ENCODE data around the gene TOB2. TPM values are rescaled to one million over a fixed set of nuclear protein-coding genes. Genes with fewer than 3 reads are reported as not detected.
A peak's percentile ranks its signal among the peaks of the same experiment; 100 is the strongest.
"Not testable (repeated sequence)": the region's sequence is repeated elsewhere in the genome, so short reads cannot be mapped to it uniquely, and the experiment has no call there.

TOB2 gene
- total RNA-seq, 1 donor from 2014 or later: 63.6 TPM

DNA sequence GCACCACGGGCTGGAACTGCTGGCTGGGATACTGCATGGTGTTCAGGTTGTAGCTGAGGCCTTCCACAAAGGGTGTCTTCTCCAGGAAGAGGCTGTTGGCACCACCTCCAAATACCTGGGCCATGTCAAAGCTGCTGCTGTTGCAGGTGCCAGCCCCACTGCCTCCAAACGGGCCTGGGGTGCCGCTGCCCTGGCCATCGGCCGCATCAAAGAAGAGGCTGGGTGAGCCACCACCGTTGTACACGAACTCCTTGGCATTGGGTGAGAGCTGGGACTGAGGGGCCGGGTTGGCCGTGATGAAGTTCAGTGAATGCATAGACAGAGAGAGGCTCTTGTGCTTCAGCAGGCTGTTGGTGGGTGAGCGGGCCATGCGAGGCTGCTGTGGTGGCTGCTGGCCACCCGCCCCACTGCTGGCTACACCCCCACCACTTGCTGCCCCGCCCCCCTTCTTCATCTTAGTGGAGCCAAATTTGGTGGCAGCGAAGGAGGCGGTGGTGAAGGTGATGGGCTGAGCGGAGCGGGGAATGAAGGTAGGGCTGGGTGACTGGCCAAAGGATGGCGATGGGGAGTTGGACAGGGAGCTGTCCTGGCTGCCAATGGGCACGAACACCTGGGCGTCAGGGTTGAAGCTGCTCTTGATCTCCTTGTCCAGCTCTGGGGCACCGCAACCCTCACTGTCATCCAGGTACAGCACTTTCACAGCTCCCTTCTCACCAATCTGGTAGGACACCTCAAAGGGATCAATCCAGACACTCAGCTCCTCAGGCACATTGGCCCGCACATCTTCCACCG is 10.1 kb downstream of the TOB2 start:
- H3K27me3 ChIP-seq (ENCODE audit: low read depth): no peaks in the 10 kb centered on the region
- no peaks in the 10 kb centered on the region for H3K9me3 ChIP-seq (replicated peaks)
- TF ChIP-seq CTCF (IDR thresholded peaks at IDR 0.05; ENCODE audit: borderline replicate concordance): no peak
- peaks cover 67% of the 10 kb centered on the region for H3K36me3 ChIP-seq
- peaks cover 91% of the 10 kb centered on the region for H3K4me1 ChIP-seq
- intact Hi-C loops (cut with micrococcal nuclease): no loop called here
- H3K4me3 ChIP-seq: peak overlapping the region; percentile 10
- H3K27ac ChIP-seq (replicated peaks): peak overlapping the region; percentile 100
- no peak for DNase-seq

GRCh38 chr22:41435560-41435959 is 11.0 kb downstream of the TOB2 start:
- Histone ChIP-seq H3K9me3 (replicated peaks) (no peaks in the 10 kb centered on the region), H3K36me3 (peaks cover 68% of the 10 kb centered on the region), H3K4me3 (peak overlapping the region; percentile 10), H3K27ac (replicated peaks) (peak overlapping the region; percentile 100), H3K27me3 (ENCODE audit: low read depth) (no peaks in the 10 kb centered on the region), H3K4me1 (peaks cover 81% of the 10 kb centered on the region)
- DNase-seq: no peak
- intact Hi-C loops (cut with micrococcal nuclease): no loop called here
- TF ChIP-seq CTCF (IDR thresholded peaks at IDR 0.05; ENCODE audit: borderline replicate concordance): no peak

GRCh38 chr22:41434361-41435003 is 12.1 kb downstream of the TOB2 start:
- peaks cover 70% of the 10 kb centered on the region for H3K4me1 ChIP-seq
- H3K27me3 ChIP-seq (ENCODE audit: low read depth); intact Hi-C loops (cut with micrococcal nuclease): not testable (repeated sequence)

DNA sequence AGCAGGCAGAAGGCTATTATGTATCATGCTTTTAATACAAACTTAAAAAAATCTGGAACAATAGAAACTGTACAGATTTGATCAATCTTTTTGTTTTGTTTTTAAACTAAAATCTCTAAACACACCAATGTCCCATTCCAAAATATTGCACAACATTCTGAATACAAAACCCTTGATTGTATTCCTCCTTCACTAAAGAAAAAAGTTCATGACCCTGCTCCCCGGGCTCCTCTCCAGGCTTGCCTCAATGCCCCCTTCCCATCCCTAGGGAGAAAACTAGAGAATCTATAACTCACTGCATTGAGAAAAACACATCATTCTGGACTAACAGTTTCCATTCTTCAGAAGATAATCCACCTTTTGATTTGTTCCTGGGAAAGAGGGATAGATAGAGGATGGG is 13.1 kb downstream of the TOB2 start:
- Histone ChIP-seq H3K36me3 (peaks cover 59% of the 10 kb centered on the region), H3K4me1 (peaks cover 60% of the 10 kb centered on the region), H3K27ac (replicated peaks) (peak overlapping the region; percentile 100)
- intact Hi-C loops (cut with micrococcal nuclease); H3K9me3 ChIP-seq (replicated peaks); H3K4me3 ChIP-seq; DNase-seq; H3K27me3 ChIP-seq (ENCODE audit: low read depth): not testable (repeated sequence)

More at GRCh38 chr22:41434361-41435003, 12.1 kb downstream of the TOB2 start:
- DNase-seq; H3K9me3 ChIP-seq (replicated peaks); H3K4me3 ChIP-seq: not testable (repeated sequence)
- peak overlapping the region; percentile 100 for H3K27ac ChIP-seq (replicated peaks)
- peaks cover 60% of the 10 kb centered on the region for H3K36me3 ChIP-seq

GRCh38 chr22:41431656-41432055 is 14.9 kb downstream of the TOB2 start:
- Histone ChIP-seq H3K27me3 (ENCODE audit: low read depth) (no peaks in the 10 kb centered on the region), H3K4me1 (peaks cover 42% of the 10 kb centered on the region), H3K27ac (replicated peaks) (peak overlapping the region; percentile 100), H3K9me3 (replicated peaks) (no peaks in the 10 kb centered on the region), H3K4me3 (no peak overlapping the region), H3K36me3 (peaks cover 61% of the 10 kb centered on the region)
- intact Hi-C loops (cut with micrococcal nuclease): no loop called here
- no peak for DNase-seq
- no peak for TF ChIP-seq CTCF (IDR thresholded peaks at IDR 0.05; ENCODE audit: borderline replicate concordance)

DNA sequence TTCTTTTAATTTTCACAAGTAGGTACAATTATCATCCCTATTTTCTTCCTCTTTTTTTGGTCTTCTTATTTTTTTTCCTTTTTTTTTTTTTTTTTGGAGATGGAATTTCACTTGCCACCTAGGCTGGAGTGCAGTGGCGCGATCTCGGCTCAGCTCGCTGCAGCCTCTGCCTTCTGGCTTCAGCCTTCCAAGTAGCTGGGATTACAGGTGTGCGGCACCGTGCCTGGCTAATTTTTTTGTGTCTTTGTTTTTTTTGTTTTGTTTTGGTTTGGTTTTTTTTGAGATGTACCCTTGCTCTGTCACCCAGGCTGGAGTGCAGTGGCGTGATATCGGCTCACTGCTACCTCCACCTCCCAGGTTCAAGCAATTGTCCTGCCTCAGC is 16.7 kb downstream of the TOB2 start:
- intact Hi-C loops (cut with micrococcal nuclease): no loop called here
- peaks cover 25% of the 10 kb centered on the region for H3K4me1 ChIP-seq
- no peak overlapping the region for H3K27ac ChIP-seq (replicated peaks)
- H3K9me3 ChIP-seq (replicated peaks): no peaks in the 10 kb centered on the region
- H3K27me3 ChIP-seq (ENCODE audit: low read depth): no peaks in the 10 kb centered on the region
- peaks cover 59% of the 10 kb centered on the region for H3K36me3 ChIP-seq
- H3K4me3 ChIP-seq: no peak overlapping the region
- TF ChIP-seq CTCF (IDR thresholded peaks at IDR 0.05; ENCODE audit: borderline replicate concordance): no peak
- no peak for DNase-seq

Measured in left ventricle myocardium inferior (tissue), 1 donor.